ENCODE results near the gene SMOC1.

DNA sequence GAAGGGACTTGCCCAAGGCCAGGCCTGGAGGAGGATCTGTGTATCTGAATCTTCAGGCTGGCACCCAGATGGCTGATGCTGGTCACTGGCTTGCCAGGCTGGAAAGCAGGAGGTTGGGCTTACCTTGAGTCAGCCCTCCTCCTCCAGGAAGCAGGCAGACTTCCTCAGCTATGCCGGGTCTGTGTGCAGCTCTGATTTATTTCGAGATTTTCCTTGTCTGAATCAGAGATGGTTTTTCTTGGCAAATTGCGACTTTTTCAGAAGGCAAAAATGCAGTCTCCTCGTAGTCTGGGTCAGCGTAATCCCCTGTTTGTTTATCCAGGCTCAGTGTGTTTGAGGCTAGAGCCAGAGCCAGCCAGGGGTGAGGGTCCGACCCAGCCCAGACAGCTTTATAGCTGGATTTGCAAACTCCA is 48.9 kb downstream of the SMOC1 start:
- TF ChIP-seq EP300 (IDR thresholded peaks at IDR 0.05), result no peak
- no peak for TF ChIP-seq CTCF (IDR thresholded peaks at IDR 0.05)
- no peak for TF ChIP-seq POLR2A (IDR thresholded peaks at IDR 0.05)

All from ovary (tissue), 3 donors.